HK-2 (cell line): Measurements from ENCODE around the gene YY1.
"Not testable (repeated sequence)": the region's sequence is repeated elsewhere in the genome, so short reads cannot be mapped to it uniquely, and the experiment has no call there.

Source experiments
- DNase-seq: peaks from one replicate; pipeline ENCODE4 v3.0.0-alpha.2; 2018; ENCODE audit not compliant: unreplicated experiment

Gene YY1

DNA sequence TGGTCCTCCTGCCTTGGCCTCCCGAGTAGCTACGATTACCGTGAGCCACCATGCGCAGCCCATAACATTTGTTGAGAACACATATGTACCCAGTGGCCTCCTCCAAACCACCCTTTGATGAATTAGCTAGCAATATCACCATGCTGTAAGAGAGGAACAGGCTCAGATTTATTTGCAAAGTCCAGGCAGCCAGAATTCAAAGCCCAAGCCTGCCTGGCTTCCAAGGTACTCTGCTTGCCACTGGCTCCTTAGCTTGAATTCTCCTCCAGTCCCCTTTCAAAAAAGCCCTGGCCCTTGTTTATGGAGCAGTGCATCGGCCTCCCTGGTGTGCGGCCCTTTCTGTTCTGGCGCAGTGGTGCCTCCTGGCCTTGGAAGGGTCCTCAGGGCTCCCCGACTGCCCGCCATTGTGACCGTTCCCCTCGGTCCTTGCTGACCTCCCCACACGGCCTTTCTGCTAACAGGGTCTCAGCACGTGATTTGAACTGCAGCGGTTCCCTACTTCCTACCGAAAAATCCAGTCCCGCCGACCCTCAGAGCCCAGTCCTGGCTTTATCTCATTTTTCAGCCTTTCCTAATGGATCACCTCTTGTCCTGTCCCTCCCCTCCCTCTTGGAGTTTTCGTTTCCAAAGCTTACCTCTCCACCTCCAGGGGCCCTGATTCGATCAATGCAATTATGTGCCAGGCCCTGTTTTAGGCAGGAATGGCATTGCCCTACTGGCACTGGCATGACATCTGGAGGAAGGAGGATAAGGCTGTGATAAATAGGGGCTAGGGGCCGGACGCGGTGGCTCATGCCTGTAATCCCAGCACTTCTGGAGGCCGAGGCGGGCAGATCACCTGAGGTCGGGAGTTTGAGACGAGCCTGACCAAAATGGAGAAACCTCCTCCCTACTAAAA, 45.3 kb downstream of the YY1 start:
- DNase-seq = no peak

DNA sequence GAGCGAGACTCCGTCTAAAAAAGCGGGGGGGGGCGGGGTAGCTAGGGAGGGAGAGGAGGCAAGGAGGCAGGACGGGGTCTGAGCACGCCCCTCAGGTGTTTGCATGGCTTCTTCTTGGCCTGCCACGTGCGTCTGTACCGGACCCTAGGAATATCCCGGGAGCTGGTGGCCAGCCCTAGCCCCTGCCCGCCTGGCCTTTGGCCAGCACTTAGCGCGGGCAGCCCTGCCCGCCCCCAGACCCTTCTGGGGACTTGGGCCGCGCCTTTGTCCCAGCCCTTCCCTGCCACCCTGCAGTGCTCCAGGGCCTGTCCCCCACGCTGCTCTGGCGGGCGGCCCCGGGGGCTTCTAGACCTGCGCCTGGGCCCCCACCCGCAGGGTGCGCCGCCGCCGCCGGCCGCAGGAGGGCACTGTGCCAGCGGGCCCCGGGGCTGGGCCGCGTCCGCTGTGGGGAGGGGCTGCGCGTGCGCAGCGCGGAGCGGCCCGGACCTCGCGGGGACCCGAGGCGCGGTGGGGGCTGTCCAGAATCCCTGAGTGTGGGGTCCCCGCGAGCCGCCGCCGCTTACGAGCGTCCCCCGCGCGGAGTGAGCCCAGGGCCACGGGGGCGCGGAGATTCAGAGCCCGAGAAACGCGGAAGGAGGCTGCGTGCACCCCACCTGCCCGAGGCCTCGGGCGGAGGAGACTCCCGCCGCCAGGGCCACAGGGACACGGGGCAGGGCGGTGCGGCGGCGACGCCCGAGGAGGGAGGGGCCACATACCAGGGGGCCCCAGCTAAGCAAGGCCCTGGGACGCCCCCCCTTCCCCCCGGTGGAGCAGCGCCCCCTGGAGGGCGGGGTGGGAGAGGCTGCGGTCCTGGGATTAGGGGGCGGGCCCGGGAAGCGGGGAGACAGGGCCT, 46.3 kb downstream of the YY1 start:
- peak; percentile 74 for DNase-seq

DNA sequence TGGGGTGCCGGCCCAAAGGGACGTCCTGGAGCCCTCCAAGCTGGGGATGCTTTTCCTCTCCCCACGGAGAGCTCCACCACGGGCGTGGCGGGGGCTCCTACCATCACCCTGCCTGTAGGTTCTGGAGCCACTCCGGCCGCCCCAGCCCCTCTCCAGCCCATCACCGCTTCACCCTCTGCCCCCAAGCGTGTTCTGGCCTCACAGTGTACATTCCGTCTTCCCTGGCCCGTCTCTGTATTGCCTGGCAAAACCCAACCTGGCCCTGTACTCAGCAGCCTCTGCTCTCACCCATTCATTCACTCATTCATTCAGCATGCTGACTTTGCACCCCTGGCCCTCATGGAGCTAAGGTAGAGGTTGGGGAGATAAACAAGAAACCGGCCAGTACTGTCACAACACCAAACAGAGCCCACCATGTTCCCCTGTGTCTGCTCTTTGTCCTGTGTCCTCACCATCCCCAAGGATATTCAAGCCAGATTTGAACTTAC, 47.0 kb downstream of the YY1 start:
- no peak for DNase-seq

DNA sequence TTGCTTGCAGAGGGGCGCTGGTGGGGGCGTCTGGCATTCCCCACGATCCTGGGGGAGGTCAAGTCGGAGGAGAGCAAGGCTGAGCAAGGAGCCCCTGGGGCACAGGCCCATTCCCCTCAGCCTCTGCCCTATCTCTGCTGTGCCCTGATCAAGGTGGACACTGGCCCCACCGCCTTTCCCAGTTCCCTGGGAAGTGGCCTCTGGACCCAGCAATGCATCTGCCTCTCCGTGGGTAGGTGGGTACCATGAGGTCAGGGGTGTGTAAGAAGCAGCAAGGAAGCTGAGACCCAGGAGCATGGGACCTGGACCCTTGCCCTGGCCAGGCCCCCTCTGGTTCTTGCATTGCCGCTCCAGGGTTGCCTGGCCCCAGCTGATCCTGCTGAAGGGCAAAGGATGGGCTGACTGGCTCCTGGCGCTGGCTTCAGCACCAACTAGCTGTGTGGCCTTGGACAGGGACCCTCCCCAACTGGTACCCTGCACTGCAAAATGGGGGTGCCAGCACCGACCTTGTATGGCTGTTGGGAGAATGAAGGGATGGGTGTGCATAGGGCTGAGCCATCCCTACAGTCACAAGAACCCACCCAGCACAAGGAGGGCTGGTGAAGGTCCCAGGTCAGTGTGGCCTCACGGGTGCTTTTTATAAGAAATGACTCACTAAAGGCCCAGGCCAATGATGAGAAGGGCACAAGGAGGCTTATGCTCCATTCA, 47.7 kb downstream of the YY1 start:
- DNase-seq = no peak

DNA sequence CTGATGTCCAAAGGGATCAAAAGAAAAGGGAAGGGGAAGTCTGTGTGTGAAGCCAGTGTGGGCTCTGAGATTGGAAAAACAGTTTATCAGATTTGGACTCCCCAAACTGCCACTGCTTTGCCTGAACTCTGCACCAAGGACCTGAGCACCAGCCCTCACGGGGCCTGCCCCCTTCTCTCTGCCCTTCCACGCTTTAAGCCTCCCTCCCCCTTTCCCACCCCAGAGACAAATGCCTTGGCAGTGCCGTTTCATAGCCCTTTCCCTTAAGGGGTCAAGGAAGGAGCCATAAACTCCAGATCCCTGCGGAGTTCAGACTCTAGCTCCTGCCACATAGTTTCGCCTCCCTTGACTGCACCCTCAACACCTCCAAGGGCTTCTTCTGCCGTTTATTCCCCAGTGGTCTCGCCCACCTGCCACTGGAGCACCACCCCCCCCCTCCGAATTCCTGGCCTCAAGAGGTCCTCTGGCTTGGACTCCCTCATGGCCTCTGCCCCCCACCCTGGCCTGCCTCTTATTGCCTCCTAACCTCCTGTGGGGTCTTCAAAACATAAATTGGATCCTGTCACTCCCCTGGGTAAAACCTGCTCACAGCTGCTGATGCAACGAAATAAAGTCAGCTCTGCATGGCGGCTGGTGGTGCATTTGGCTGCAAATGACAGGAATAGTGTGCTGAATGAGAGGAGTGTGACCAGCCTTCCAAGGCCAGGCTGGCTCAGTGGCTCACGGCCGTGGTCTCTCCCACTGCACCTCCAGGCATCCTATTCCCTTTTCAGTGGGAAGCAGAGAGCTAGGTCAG, 48.5 kb downstream of the YY1 start:
- no peak for DNase-seq

DNA sequence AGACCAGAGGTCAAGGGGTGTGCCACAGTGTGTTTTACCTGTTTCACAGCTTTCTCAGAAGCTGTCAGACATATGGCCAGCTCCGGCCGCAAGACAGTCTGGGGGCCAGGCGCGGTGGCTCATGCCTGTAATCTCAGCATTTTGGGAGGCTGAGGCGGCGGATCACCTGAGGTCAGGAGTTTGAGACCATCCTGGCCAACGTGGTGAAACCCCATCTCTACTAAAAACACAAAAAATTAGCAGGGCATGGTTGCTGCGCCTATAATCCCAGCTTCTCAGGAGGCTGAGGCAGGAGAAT, 49.0 kb downstream of the YY1 start:
- DNase-seq = not testable (repeated sequence)

DNA sequence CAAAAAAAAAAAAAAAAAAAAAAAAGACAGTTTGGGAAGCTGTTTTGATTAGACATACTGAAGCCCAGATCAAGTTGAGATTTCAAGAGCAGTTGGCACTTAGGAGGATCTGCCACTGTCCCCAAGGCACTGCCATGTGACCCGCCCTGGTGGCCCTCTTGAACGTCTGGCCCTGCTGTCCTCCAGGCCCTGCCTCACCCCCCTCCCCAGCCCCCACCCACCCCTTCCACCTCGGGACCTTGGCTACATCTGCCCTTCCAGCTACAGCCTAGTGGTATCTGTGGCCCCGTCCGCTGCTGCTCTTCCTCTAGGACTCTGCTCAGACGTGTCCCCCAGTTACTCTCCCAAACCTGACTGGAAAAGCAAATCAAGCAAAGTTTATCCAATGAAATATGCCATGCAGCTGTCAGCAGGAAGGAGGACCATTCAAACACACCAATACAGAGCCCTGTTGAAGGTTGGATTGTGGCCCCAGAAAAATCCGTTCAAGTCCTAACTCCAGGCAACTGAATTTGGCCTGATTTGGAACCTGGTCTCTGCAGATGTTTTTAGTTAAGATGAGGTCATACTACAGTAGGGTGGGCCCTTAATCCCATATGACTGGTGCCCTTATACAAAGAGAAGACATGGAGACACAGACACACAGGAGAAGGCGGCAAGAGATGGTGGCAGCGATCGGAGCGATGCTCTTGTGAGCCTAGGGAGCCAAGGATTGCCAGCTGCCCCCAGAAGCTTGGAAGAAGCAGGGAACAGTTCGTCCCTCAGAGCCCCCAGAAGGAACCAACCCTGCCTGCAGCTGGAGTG, 49.6 kb downstream of the YY1 start:
- DNase-seq = no peak

DNA sequence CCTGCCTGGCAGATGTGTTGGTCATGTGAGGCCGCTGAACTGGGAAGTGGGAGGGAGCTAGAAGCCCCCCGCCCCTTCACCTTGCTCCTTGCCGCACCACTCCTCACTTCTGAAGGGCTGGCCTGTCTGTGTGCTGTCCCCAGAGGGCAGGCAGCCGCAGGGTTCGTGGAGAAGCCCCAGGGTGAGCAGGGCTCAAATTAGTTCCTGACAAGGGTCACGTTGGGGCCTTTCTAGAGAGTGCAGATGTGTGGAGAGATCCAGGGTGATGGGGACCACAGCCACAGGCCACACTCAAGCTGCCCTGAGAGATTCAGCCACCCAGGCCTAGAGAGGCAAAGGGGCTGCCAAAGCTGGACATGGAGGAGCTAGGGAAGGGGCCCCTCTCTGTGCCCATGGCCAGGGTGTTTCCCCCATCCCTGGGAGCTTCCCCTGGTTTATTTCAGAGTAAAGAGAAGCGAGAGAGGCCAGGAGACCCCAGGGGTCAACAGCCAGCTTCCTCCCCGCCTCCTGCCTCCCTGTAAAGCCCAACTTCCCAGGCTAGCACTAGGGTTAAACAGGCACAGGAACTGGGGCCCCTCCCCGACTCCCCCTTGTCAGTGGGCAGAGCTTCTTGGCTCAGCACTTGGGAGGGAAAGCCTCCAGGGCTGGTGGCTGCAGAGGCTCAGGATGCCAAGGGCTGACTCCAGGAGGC, 51.1 kb downstream of the YY1 start:
- no peak for DNase-seq

DNA sequence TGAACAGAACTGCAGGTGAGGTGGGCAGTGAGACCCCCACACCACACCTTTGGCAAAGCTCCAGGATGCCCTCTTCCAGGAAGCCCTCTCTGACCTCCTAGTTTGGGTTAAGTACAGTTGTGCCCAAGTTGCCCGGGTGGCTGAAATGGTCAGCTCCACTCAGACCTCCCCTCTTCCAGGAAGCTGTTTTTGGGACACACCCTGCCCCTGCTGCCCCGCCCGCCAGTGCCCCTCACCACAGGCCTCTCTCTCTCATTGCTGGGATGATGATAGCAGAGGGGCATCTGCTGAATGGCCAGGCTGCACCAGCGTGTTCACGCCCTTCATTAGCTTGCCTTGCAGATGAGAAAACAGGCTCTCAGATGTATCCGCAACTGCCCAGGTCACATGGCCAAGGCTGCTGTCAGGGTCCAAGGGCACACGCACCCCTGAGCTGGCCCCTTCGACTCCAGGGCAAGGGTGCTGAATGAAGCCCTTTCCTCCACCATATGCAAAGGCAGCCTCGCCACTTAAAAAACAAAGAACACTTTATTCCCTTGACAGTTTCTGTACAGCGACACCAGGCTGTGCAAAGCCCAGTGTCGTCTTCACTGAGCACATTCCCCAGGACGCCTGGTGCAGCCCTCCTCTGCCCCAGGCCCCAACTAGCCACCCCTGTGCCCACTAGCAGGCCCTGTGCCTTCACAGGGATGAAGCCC, 51.8 kb downstream of the YY1 start:
- DNase-seq = no peak

DNA sequence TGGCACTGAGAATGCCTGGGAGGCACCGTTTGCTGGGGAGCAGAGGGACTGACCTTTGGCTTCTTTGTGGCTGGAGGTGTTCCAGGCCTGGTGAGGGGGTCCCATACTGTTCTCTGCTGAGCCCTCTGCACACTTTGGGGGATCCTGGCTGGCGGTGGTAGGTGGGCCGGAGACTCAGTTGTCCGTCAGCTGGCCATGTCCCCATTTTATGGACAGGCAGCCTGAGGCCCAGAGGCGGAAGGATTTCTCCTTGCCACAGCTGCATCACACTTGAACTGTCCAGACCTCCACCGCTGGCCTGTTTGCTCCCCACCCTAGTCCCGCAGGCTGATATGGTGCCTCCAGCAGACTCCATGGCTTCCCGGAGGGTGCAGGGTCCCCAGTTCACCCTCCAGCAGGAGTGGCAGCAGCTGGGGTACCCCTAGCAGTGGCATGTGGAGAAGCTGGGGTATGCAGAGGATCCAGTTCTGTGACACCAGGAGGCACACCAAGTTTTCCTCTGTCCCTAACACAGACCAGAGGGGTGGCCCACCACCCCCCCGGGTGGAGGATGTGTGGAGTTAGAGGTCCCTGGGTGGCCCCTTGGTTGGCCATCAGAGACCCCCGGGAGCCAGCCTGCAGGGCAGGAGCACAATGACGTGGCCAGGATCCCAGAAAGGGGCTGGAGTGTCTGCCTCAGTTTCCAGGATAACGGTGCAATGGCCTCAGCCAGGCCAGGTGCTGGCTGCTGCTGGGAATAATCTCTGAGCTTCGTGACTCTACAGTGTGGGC, 52.5 kb downstream of the YY1 start:
- DNase-seq = no peak

DNA sequence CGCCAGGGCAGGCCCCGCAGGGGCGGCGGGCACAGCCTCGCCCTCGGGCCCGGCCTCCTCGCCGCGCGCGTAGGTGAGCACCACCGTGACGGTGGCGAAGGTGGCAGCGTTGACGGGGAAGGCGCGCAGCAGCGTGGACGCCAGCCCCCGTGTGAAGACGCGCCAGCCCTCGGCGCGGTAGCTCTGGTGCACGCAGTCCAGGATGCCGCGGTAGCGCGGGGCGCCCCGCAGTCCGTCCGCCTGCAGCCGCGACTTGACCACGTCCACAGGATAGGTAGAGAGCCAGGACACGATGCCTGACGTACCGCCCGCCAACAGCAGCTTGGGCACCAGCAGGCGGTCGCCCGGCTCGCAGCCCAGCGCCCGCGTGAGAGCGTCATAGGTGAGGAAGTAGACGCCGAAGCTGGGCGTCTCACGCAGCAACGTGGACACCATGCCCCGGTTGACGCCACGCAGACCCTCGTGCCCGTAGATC, 53.4 kb downstream of the YY1 start:
- no peak for DNase-seq

DNA sequence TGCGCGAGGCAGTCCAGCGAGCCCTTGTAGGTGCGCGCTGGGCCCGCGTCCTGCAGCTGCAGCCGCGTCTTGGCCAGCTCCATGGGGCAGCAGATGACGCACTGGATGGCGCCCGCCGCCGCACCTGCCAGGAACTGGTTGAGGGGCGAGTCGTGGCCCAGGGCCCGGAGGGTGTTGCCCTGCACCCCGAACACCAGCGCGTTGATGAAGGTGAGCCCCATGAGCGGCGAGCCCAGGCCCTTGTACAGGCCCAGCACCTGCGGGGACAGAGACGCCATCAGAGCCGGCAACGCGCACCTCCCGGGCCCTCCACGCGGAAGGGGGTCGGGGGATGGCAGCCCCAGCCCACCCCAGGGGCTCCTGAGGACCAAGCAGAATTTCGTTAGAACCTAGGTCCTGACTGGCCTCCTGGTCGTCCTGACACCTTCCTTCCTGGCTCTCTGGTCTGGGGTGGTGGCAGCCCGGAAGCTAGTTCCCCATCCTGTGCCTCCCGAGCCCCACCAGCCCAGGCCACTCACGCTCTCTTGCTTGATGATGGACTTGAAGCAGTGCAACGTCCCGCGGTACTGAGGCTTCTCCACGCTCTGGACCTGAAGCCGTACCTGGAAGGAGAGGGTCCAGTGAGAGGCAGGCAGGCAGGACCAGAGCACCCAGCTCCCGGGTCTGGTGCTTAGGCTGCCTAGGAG, 54.0 kb downstream of the YY1 start:
- no peak for DNase-seq

DNA sequence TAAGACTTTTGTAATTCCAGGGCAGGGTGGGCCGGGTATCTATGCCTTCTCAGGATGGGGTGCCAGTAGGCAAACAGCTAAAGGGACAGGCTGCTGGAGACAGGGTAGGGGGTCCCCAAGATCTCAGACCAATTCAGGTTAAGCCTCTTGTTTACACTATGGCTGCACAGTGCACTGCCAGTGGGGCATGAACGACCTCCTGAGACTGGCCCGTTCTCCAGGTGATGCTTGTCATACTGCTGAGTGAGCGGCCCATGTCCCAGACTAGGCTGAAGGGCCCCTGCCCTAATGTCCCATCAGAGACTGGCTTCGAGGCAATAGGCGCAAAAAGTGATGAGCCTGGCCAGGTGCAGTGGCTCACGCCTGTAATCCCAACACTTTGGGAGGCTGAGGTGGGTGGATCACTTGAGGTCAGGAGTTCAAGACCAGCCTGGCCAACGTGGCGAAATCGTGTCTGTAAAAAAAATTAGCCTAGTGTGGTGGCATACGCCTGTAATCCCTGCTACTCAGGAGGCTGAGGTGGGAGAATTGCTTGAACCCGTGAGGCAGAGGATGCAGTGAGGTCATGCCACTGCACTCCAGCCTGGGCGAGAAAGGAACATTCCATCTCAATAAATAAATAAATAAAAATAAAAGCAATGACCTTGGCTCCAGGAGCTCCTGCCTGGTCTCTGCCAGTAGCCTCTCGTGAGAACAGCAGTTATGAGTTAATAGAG, 54.7 kb downstream of the YY1 start:
- no peak for DNase-seq

DNA sequence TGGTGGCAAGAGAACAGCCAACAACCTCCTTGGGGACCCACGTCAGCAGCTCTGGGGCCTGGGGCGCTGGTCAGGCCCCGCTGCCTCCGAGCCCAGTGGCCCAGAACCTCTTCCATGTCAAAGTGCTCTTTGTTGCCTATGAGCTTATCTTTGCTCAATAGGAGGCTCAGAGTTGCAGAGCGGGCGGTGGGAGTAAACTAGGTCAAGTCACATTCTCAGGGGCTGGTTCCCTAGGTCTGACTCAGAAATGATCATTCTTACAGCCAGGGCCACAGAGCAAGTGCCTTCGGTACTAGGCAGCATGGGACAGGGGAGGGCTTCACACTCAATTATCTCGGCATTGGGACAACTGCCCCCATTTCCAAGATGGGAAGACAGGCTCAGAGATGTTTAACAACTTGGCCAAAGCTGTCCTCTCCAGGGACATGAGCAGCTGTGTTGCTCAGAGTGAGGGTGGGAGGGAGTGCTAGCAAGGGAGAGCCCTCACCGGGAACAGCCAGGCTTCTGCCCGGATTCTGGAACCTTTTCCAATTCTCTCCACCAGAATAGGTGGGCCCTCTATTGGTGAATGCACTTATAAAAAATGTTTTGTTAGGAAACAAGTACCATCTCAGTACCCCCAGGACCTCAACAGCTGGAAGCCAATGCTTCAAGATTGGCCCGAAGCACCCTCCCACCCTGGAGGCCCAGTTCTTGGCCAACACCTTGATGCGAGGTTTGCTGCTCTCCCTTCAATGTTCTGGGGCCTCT, 55.4 kb downstream of the YY1 start:
- DNase-seq = no peak

DNA sequence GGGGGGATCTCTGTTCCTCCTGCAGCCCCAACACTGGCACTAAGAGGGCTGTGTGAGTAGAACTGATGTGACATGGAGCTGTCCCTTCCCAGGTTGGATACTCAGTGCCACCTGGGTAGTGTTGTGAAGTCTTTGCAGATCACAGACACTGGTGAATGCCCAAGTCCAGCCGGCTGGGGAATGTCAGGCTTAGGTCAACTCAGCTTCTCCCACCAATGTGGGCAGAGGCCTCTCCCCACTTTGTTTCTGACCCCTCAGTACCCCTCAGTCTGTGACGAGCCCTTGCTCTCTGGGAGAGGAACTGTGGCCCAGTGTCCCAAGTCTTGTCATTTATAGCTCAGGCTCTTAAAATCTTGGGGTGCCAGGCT, 56.0 kb downstream of the YY1 start:
- no peak for DNase-seq

DNA sequence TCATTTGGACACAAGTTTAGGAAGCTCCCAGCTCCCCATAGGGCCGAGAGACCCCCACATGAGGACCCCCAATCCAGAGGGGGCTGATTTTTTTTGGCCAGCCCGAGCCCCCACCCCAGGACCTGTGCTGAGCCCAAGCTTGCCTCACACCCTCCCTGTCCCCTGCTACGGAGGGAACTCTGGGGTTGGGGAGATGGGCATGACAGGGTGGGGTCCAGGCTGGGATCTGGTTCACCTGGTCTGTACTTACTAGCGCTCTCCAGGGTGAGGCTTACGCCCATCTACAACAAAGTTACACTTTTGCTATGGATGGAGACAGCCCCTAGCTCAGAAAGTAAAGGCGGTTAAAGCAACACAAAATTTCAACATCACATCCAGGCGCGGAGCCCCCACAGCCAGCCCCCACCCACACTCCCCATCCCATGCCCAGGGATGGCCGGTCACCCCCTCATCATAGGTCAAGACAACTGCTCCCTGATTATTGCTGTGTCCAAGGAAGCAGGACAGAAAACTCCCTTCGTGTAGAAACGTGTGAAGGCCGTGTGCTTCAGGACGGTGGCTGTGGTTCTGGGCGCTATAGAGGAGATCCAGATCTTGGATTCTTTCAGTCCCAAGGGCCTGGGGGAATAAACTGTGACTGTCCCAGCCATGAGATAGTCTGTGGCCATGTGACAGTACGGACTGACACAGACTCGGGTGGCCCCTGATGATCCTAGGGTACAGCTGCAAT, 56.6 kb downstream of the YY1 start:
- DNase-seq = no peak
